Neuronal stem cell (in vitro differentiated cells): ENCODE results near the gene PTCRA.
A peak's percentile ranks its signal among the peaks of the same experiment; 100 is the strongest.

Experiments
- DNase-seq: peaks from one replicate; pipeline ENCODE4 v3.0.0-alpha.2; 2013; ENCODE audit warnings: low spot score
- H2AFZ ChIP-seq: one replicate; pipeline ENCODE4 v1.6.1; 2013; ENCODE audit warnings: mild to moderate bottlenecking, low read length, inconsistent platforms
- H2AK5ac ChIP-seq: 2 replicates; pipeline ENCODE4 v1.6.1; 2013; ENCODE audit warnings: low read depth, mild to moderate bottlenecking, inconsistent platforms, low read length, moderate library complexity, mixed read lengths
- H2BK120ac ChIP-seq: 2 replicates; pipeline ENCODE4 v1.6.1; 2013; ENCODE audit warnings: low read depth, mild to moderate bottlenecking, inconsistent platforms, low read length, moderate library complexity, mixed read lengths
- H2BK12ac ChIP-seq: one replicate; pipeline ENCODE4 v1.6.1; 2013; ENCODE audit warnings: low read length, inconsistent platforms
- H2BK15ac ChIP-seq: 2 replicates; pipeline ENCODE4 v1.6.1; 2013; ENCODE audit warnings: mild to moderate bottlenecking, low read length, inconsistent platforms, mixed read lengths
- H2BK5ac ChIP-seq: one replicate; pipeline ENCODE4 v1.6.1; 2013; ENCODE audit warnings: inconsistent platforms, mild to moderate bottlenecking, low read length, moderate library complexity
- H3K14ac ChIP-seq: one replicate; pipeline ENCODE4 v1.6.1; 2013; ENCODE audit warnings: low read length, inconsistent platforms
- H3K18ac ChIP-seq: 2 replicates; pipeline ENCODE4 v1.6.1; 2013; ENCODE audit warnings: low read length, inconsistent platforms
- H3K23ac ChIP-seq: 2 replicates; pipeline ENCODE4 v1.6.1; 2013; ENCODE audit warnings: low read depth, mild to moderate bottlenecking, mixed read lengths, low read length, inconsistent platforms; ENCODE audit not compliant: poor library complexity
- H3K27ac ChIP-seq: replicated peaks from 3 replicates; pipeline ENCODE4 v1.5.1; 2013; ENCODE audit warnings: low read length, inconsistent platforms
- H3K27me3 ChIP-seq, 3 experiments: 2 replicates each; pipeline ENCODE4 v1.6.1; 2013; ENCODE audit warnings: low read length in 3 of 3, mild to moderate bottlenecking in 2 of 3, inconsistent platforms in 1 of 3, low read depth in 1 of 3, mixed read lengths in 1 of 3, moderate library complexity in 1 of 3; ENCODE audit not compliant: control insufficient read depth in 3 of 3, insufficient read depth in 3 of 3
- H3K36me3 ChIP-seq, 2 donors: replicated peaks in 1 of 2; 2 replicates each; pipeline ENCODE4 v1.6.1; 2013; ENCODE audit warnings: low read length in 2 of 2; ENCODE audit not compliant: control insufficient read depth in 2 of 2, insufficient read depth in 2 of 2
- H3K4ac ChIP-seq: 2 replicates; pipeline ENCODE4 v1.6.1; 2013; ENCODE audit warnings: inconsistent platforms, mild to moderate bottlenecking, low read length, moderate library complexity
- H3K4me1 ChIP-seq, 2 donors: 1 replicate in 1 of 2; 2 replicates in 1 of 2; pipeline ENCODE4 v1.6.1; 2013; ENCODE audit warnings: low read length in 2 of 2, low read depth in 1 of 2; ENCODE audit not compliant: control insufficient read depth in 2 of 2, insufficient read depth in 1 of 2
- H3K4me2 ChIP-seq: one replicate; pipeline ENCODE4 v1.6.1; 2013; ENCODE audit warnings: mild to moderate bottlenecking, low read length, inconsistent platforms; ENCODE audit not compliant: insufficient read depth, poor library complexity, severe bottlenecking
- H3K4me3 ChIP-seq, 2 donors: 2 replicates each; pipeline ENCODE4 v1.5.1; 2013; ENCODE audit warnings: low read length in 2 of 2, mild to moderate bottlenecking in 2 of 2, inconsistent platforms in 1 of 2, moderate library complexity in 1 of 2
- H3K79me1 ChIP-seq: one replicate; pipeline ENCODE4 v1.6.1; 2013; ENCODE audit warnings: low read depth, mild to moderate bottlenecking, inconsistent platforms, low read length, moderate library complexity
- H3K9ac ChIP-seq: one replicate; pipeline ENCODE4 v1.6.1; 2013; ENCODE audit warnings: mild to moderate bottlenecking, low read depth, low read length, inconsistent platforms; ENCODE audit not compliant: poor library complexity
- H3K9me3 ChIP-seq, 2 donors: replicated peaks in 1 of 2; 2 replicates each; pipeline versions ENCODE3 to v1.6.1; 2013; ENCODE audit warnings: low read length in 2 of 2, mild to moderate bottlenecking in 2 of 2, inconsistent platforms in 1 of 2, low read depth in 1 of 2, mixed read lengths in 1 of 2, moderate library complexity in 1 of 2; ENCODE audit not compliant: control insufficient read depth in 2 of 2, insufficient read depth in 1 of 2
- H4K8ac ChIP-seq: one replicate; pipeline ENCODE4 v1.6.1; 2013; ENCODE audit warnings: low read depth, mild to moderate bottlenecking, inconsistent platforms, low read length, moderate library complexity
- H4K91ac ChIP-seq: one replicate; pipeline ENCODE4 v1.6.1; 2013; ENCODE audit warnings: low read length, low read depth, mild to moderate bottlenecking, inconsistent platforms; ENCODE audit not compliant: poor library complexity
- WGBS, 2 donors: extraction: QIAGEN DNeasy Blood & Tissue Kit; methylation state at CpG; one replicate each; pipeline ENCODE4 v1.1.7; 2013; ENCODE audit warnings: missing lambda C conversion rate in 2 of 2, mixed read lengths in 1 of 2; ENCODE audit not compliant: insufficient read length in 2 of 2, insufficient replicate concordance in 1 of 2; ENCODE audit errors: extremely low coverage in 2 of 2; 5-methylcytosine and 5-hydroxymethylcytosine counted together

Gene PTCRA

GRCh38 chr6:42962096-42962495 lies 46.2 kb downstream of the PTCRA start:
- H3K4me3 ChIP-seq: no peak overlapping the region
- H3K14ac ChIP-seq: no peak overlapping the region
- peak overlapping the region; percentile 65 for H3K23ac ChIP-seq
- no peak for DNase-seq
- no peaks in the 10 kb centered on the region for H3K79me1 ChIP-seq
- H3K4me1 ChIP-seq: peaks cover 0 to 11% of the 10 kb centered on the region in 2 donors
- H3K27me3 ChIP-seq: peaks cover 0 to 23% (median 0%) of the 10 kb centered on the region in 3 experiments
- H4K91ac ChIP-seq: no peak overlapping the region
- no peak overlapping the region for H3K9ac ChIP-seq
- H2BK12ac ChIP-seq: no peak overlapping the region
- no peak overlapping the region for H2BK120ac ChIP-seq
- H3K4me2 ChIP-seq: no peak overlapping the region
- no peak overlapping the region for H3K27ac ChIP-seq
- no peak overlapping the region for H4K8ac ChIP-seq
- no peak overlapping the region for H3K4ac ChIP-seq
- H3K36me3 ChIP-seq: peaks cover 5 to 34% of the 10 kb centered on the region in 2 donors
- peak overlapping the region; percentile 48 for H3K18ac ChIP-seq
- no CpG with 5 or more reads among the region's 12 CpGs for WGBS, 2 donors
- no peak overlapping the region for H2AFZ ChIP-seq
- no peak overlapping the region for H2BK5ac ChIP-seq
- H3K9me3 ChIP-seq: peaks cover 0 to 3% of the 10 kb centered on the region in 2 donors
- no peak overlapping the region for H2BK15ac ChIP-seq
- no peak overlapping the region for H2AK5ac ChIP-seq

- no peak overlapping the region for H2AK5ac ChIP-seq
- no peak overlapping the region for H3K4me2 ChIP-seq
- H3K9me3 ChIP-seq: peaks cover 0 to 3% of the 10 kb centered on the region in 2 donors
- no CpG with 5 or more reads among the region's 13 CpGs for WGBS, 2 donors
- H3K18ac ChIP-seq: peak overlapping the region; percentile 32
- H3K79me1 ChIP-seq: no peaks in the 10 kb centered on the region
- DNase-seq: no peak
- no peak overlapping the region for H3K9ac ChIP-seq
- no peak overlapping the region for H2BK12ac ChIP-seq
- no peak overlapping the region for H4K8ac ChIP-seq
- no peak overlapping the region for H2BK5ac ChIP-seq
- H2AFZ ChIP-seq: no peak overlapping the region
- H3K4me3 ChIP-seq: no peak overlapping the region
- no peak overlapping the region for H4K91ac ChIP-seq
- no peak overlapping the region for H3K23ac ChIP-seq
- H3K27ac ChIP-seq: no peak overlapping the region
- peaks cover 0 to 11% of the 10 kb centered on the region in 2 donors for H3K4me1 ChIP-seq
- no peak overlapping the region for H2BK120ac ChIP-seq
- H3K27me3 ChIP-seq: peaks cover 0 to 23% (median 0%) of the 10 kb centered on the region in 3 experiments
- no peak overlapping the region for H2BK15ac ChIP-seq
- no peak overlapping the region for H3K14ac ChIP-seq
- no peak overlapping the region for H3K4ac ChIP-seq
- H3K36me3 ChIP-seq: peaks cover 5 to 34% of the 10 kb centered on the region in 2 donors
Measured at GRCh38 chr6:42962502-42963178, 46.8 kb downstream of the PTCRA start.

- Histone ChIP-seq H3K4me3 (no peak overlapping the region), H3K23ac (no peak overlapping the region), H2AFZ (no peak overlapping the region), H2BK12ac (no peak overlapping the region), H3K36me3 (peaks cover 5 to 35% of the 10 kb centered on the region in 2 donors), H2BK15ac (no peak overlapping the region), H3K27ac (no peak overlapping the region), H3K9ac (peak overlapping the region; percentile 32), H3K4me2 (no peak overlapping the region), H3K27me3 (peaks cover 0 to 23% (median 0%) of the 10 kb centered on the region in 3 experiments), H3K79me1 (no peaks in the 10 kb centered on the region), H2BK5ac (no peak overlapping the region), H3K14ac (no peak overlapping the region), H3K18ac (no peak overlapping the region), H2BK120ac (no peak overlapping the region), H4K91ac (no peak overlapping the region), H3K9me3 (peaks cover 0 to 3% of the 10 kb centered on the region in 2 donors), H3K4ac (no peak overlapping the region), H3K4me1 (peaks cover 0 to 11% of the 10 kb centered on the region in 2 donors), H4K8ac (no peak overlapping the region), H2AK5ac (no peak overlapping the region)
- no CpG with 5 or more reads among the region's 12 CpGs for WGBS, 2 donors
- DNase-seq: no peak
Measured at GRCh38 chr6:42963179-42963854, 47.5 kb downstream of the PTCRA start.

- Histone ChIP-seq H3K23ac (no peak overlapping the region), H2BK120ac (no peak overlapping the region), H3K4me2 (no peak overlapping the region), H3K4ac (no peak overlapping the region), H2AK5ac (no peak overlapping the region), H4K91ac (no peak overlapping the region), H3K4me3 (no peak overlapping the region), H2BK15ac (no peak overlapping the region), H3K9ac (no peak overlapping the region), H3K27ac (no peak overlapping the region), H2BK5ac (no peak overlapping the region), H3K9me3 (peaks cover 0 to 3% of the 10 kb centered on the region in 2 donors), H2BK12ac (no peak overlapping the region), H3K27me3 (peaks cover 0 to 21% (median 0%) of the 10 kb centered on the region in 3 experiments), H3K18ac (no peak overlapping the region), H2AFZ (no peak overlapping the region), H4K8ac (no peak overlapping the region), H3K79me1 (no peaks in the 10 kb centered on the region), H3K36me3 (peaks cover 8 to 37% of the 10 kb centered on the region in 2 donors), H3K14ac (no peak overlapping the region), H3K4me1 (peaks cover 0 to 11% of the 10 kb centered on the region in 2 donors)
- WGBS, 2 donors: no CpG with 5 or more reads among the region's 9 CpGs
- no peak for DNase-seq
Measured at GRCh38 chr6:42963855-42964605, 48.2 kb downstream of the PTCRA start.
